Endothelial cell of hepatic sinusoid (primary cell): ENCODE measurements around the gene UBE2S.
"Not testable (repeated sequence)": the region's sequence is repeated elsewhere in the genome, so short reads cannot be mapped to it uniquely, and the experiment has no call there.

ENCODE experiments used
- in situ Hi-C: cut with HindIII; loops from 2 replicates; pipeline ENCODE4 v1.10.0; 2017; ENCODE audit warnings: low sequenced_read_pairs

The UBE2S gene

DNA sequence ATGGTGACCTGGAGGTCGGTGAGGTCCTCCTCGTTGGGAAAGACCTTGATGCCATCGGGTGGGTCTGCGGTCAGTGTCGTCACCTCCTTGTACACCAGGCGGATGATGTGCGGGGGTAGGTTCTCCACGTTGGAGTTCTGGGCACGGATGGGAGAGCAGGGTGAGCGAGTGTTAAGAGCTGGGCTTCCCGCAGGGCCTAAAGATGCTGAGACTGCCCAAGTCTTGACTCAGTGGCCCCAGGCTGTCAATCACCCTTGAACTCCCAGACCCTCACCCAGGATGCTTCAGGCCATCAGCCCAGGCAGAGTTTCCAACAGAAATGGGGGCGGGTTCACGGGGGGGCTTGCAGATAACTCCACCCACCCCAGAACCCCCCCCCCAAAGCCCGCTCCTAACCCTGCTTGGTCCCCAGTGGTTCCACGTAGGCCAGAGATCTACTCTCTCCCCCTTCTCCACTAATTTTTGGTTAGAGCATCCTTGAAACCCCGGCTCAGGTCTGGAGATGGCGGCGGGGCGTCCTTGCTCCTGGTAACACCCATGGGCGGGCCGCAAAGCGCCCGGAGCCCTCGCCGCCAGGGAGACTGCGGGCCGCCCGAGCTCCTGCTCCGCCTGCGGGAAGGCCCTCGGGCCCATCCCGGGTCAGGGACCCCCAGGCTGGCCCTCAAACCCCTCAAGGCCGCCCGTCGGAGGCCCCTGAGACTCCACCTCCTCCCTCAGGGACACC is 600 bp downstream of the UBE2S start:
- in situ Hi-C loops = no loop called here

DNA sequence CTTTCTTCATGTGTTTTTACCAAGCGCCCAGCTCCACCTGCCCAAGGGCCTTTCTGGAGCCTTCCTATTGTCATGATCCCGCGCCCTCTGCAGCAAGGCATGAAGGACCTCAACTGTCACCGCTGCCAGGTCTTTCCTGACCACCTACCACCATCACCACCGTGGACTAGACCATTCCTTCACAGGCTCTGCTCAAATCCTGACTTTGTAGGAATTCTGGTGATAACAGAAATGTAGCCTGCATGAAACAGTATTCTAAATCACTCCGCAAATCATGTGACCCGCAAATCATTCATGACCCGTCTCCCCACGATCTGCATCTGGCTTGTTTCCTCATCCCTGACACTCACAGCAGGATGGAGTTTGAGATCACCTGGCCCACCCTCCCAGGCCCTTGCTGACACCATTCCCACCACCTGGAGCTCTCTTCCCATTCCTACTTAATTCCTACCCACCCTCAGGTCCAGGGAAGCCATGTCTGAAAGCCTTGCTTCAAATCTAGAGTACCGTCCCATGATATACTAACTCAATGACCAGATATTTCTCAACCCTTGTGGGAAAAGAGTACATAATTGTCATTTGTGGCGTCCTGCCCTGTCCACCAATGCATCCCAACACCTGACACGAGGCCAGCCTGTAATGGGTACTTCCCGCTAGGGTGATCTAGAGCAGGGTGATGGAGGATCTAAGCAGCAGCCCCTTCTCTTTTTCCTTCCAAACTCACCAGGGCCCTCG is 1.3 kb downstream of the UBE2S start:
- in situ Hi-C loops = no loop called here

DNA sequence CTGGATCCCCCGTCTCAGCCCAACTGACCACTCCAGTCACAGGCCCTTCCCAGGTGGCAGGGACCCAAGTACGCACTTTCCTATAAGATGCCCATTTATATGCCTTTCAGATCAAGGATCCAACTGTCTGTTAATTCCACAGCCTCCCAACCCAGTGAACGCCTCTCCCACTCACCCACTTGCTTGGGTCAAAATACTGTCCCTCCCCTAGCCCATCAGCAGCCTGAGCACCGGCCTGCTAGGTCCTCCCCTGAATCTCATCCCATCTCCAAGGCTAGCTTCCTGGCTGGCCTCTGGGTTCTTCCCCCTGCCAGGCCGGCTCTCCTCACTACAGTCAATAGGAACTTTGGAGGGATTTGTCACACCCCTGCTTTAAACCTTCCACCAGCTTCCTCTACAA is 1.9 kb downstream of the UBE2S start:
- in situ Hi-C loops = no loop called here

DNA sequence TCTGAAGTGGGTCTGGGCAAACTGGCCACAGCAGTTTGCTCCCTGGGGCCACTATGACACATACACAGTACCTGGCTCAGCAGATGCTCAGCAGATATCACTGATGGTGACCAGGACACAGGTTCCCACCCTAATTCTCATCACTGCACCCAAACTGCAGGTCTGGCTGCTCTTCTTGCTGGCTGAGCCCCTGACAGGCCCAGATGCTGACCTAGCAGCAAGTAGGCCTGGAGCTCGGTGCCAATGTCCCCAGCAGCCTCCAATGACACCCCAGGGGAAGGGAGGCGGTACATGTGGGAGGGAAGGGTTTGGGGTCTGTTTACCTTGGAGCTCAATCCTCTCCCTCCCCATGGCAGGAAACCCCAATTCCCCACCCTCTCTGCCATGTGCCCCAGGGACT is 5.1 kb downstream of the UBE2S start:
- in situ Hi-C loops = no loop called here

DNA sequence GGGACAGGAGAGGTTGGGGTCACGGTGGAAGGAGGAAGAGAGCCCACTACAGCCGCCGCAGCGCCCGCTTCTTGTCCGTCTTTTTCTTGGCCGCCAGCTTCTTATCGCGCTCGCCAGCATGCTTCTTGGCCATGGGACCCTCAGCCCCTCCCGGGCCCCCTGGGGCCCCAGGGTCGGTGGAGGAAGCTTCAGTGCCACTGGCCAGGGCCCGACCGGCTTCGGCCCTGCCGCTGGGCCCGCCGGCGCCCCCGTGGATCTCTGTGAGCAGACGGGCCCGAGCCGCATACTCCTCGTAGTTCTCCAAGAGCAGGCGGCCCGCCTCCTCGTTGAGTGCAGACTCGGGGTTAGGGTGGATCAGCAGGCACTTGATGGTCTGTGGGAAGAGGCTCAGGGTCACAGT is 6.2 kb downstream of the UBE2S start:
- in situ Hi-C loops = not testable (repeated sequence)

DNA sequence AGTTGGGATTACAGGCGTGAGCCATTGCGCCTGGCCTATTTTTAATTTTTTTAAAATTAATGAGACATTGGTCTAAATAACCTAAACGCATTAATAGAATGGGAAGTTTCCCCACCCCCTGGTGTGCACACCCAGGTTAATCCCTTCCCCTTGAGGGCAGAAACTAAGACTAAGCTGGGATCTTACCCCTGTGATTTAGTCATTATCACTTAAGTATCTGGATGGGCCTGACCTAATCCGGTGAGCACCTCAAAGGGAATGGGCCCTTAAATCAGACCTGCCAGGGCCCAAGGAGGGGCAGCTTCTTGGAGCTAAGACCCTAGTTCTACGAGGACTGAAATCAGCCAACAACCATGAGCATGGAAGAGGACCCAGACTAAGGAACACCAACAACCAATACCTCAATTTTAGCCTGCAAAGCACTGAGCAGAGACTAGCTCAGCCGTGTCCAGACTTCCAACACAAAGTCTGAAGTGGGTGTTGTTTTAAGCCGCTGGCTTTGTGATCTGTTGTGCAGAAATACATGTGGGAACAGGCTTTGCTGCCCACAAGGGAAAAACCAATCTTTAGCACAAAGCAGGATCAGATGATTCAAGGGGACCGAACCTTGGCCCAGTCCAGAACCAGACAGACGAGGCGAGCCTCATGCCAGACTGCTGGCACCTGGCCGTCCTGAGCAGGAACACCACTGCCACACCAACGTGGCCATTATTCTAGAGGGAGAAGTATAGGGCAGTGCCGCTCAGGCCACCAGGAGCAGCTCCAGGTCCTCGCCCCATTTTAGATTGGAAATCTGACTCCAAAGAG is 7.1 kb downstream of the UBE2S start:
- in situ Hi-C loops = no loop called here

DNA sequence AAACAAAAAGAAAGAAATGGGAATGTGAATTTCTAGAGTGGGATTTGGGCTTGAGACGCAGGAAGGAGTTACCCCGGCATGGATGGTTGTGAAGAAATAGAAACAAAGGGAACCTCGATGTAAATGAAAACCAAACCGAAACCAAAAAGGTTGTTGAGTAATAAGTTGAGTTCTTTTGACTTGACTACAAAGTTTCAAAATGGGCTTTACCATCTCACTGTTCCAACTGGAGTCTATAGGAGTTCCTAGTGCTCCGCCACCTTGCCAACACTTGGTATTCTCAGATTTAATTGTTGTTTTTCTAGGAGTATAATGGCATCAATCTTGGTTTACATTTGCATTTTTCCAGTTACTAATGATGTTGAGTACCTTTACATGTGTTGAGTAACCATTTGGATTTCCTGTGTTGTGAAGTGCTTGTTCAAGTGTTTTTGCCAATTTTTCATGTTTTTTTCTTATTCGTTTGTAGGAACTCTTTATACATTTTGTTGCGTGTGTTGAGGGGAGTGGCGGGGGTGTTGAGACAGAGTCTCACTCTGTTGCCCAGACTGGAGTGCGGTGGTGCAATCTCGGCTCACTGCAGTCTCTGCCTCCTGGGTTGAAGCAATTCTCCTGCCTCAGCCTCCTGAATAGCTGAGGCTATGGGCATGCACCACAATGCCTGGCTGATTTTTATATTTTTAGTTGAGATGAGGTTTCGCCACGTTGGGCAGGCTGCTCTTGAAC is 9.2 kb downstream of the UBE2S start:
- in situ Hi-C loops = no loop called here

DNA sequence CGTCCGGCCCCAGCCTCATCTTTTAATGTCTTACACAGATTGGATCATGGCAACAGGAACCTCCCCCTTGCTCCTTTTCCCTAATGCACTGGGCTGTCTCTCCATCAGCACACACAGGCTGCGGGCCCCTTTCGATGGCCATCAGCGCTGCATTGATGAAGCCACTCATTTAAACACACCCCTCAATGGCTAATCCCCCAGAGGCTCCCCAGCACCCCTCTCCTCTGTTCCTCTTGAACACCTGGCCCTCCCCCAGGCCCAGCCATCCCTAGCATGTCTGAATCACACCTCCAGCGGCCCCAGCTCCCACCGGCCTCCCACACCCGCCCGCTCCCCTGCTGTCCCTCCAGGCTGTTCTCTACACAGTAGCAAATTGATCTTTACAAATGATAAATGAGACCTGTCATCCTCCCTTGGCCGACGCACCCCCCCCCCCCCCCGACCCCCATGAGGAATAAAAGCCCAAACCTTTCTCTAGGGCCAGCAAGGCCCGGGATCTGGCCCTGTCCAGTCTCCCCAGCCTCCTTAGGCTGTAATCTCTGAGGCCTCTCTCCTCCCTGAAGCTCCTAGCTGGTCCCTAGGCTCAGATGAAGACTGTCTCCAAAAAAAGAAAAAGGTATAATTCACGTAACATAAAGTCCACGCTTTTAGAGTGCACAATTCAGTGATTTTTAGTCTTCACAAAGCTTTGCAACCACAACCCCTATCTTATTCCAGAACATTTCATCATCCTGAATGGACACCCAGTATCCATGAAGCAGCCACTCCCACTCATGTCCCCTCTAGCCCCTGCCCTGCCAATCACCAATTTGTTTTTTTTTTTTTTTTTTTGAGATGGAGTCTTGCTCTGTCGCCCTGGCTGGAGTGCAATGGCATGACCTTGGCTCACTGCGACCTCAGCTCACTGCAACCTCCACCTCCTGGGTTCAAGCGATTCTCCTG is 14.5 kb downstream of the UBE2S start:
- in situ Hi-C loops = loop anchor here (5.0 kb wide), 2 partner anchors 46 to 96 kb away; no protein-coding TSS in a partner anchor

DNA sequence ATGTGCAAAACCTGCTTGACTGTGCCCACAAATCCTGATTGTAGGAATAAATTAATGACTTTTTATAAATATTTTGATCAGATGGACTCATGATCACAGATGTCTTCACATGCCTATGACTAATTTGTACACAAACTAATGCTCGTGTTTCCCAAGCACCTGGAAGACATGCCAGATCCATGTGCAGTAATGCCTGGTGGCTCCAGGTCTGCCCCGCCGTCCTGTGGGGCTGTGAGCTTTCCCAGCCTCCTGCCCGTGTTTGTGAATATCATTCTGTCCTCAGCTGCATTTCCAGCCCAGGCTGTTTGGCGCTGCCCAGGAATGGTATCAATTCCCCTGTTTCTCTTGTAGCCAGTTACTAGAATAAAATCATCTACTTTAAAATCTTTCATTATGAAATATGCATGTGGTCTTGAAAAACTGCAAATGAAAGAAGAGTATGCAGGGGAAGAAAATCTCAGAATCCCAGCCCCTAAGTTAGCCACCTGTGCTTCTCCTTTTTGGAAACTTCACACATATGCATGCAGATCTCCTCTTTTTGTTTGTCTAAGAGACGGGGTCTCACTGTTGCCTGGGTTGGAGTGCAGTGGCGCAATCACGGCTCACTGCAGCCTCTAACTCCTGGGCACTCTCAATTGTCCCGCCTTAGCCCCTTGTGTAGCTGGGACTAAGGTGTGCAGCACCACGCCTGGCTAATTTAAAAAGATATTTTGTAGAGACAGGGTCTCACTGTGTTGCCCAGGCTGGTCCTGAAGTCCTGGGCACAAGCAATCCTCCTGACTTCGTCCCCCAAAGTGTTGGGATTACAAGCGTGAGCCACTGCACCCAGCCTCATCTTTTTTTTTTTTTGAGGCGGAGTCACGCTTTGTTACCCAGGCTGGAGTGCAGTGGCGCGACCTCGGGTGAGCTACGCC is 15.6 kb downstream of the UBE2S start:
- in situ Hi-C loops = loop anchor here (5.0 kb wide), 2 partner anchors 45 to 95 kb away; no protein-coding TSS in a partner anchor

DNA sequence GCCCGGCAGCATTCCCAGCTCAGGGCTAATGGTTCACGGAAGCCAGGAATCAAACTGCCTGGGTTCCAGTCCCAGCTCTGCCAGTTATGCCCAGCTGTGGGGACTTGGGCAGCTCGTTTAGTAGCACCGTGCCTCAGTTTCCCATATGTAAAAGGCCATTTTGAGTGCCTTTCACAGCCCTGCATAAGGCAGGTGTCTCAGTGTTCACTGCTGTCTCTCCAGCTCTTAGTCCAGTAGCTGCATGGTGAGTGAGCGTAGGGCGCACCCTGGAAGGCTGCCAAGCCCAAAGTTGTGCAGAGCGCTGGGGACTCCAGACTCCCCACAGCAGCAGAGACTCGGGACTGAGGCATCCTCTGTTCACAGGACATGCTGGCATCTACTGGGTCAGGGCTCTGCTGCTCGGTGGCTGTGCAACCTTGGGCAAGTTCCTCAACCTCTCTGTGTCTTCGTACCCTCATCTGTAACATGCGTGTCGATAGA is 16.4 kb downstream of the UBE2S start:
- in situ Hi-C loops = loop anchor here (5.0 kb wide), 2 partner anchors 44 to 94 kb away; no protein-coding TSS in a partner anchor

DNA sequence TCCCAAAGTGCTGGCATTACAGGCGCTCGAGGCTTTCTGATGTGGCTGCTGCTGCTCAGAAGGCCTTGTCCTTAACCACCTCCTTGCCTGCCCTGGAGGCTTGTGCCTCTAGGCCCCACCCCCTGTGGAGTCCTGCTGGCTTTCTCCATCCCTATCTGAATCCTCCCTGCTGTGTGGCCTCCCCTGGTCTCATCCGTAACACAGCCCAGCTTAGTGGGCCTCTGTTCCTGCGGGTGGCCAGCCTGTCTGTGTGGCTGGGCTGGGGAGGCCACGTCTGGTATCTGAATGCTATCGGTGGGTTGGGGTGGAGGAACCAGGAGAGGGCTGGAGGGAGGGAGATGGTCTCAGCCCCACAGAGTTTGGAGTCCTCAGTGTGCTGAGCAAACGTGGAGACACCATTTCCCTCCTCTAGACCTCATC is 17.1 kb downstream of the UBE2S start:
- in situ Hi-C loops = loop anchor here (5.0 kb wide), 2 partner anchors 43 to 93 kb away; no protein-coding TSS in a partner anchor

DNA sequence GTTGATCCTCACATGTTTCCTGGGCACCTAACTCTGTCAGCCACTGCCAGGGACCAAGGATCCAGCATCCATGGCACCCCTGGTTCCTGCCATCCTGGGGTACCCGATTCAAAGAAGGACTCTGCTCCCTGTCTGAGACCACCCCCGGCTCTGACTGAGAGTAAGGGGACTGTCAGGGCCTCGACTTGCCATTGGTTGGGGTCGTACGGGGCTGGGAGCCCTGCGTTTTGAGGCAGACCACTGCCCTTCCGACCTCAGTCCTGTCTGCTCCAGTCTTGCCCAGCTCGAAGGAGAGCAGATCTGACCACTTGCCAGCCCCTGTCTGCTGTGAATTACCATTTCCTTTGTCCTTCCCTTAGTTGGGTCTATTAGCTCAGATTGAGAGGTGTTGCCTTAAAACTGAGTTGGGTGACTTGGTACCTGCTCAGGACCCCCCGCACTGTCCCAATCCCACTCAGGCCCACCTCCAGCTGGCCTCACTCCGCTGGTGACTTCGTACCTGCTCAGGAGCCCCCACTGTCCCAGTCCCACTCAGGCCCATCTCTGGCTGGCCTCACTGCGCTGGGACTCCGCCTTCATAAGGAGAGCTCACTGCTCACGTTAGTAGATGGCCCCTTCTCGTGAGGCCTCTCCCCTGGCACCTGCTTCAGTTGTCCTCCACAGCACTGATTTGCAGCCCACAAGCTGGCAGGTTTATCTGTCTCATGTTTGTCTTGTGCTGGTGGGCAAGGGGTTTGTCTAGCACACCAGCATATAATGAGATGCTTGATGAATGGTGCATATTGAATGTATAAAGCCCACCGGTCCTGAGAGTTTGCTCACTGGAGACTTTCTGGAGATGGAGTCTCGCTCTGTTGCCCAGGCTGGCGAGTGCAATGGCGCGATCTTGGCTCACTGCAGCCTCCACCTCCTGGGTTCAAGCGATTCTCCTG is 17.9 kb downstream of the UBE2S start:
- in situ Hi-C loops = loop anchor here (5.0 kb wide), 2 partner anchors 42 to 92 kb away; no protein-coding TSS in a partner anchor

DNA sequence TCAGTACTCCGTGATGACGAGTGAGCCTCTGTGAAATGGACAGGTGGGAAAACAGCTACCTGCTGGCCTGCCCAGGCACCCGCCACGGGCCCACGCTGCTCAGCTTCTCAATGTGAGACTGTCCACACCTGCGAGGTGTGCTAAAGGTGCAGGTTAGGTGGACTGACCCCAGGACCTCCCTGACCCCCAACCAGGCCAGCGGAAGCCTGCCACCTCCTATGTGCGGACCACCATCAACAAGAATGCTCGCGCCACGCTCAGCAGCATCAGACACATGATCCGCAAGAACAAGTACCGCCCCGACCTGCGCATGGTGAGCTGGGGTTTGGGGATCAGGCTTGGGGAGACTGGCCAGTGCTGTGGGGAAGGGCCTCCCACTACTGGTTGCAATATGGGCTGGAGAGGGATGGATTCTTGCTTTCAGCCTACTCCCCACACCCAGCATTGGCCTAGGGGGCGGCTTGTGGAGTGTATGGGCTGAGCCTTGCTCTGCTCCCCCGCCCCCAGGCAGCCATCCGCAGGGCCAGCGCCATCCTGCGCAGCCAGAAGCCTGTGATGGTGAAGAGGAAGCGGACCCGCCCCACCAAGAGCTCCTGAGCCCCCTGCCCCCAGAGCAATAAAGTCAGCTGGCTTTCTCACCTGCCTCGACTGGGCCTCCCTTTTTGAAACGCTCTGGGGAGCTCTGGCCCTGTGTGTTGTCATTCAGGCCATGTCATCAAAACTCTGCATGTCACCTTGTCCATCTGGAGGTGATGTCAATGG is 19.7 kb downstream of the UBE2S start:
- in situ Hi-C loops = no loop called here

DNA sequence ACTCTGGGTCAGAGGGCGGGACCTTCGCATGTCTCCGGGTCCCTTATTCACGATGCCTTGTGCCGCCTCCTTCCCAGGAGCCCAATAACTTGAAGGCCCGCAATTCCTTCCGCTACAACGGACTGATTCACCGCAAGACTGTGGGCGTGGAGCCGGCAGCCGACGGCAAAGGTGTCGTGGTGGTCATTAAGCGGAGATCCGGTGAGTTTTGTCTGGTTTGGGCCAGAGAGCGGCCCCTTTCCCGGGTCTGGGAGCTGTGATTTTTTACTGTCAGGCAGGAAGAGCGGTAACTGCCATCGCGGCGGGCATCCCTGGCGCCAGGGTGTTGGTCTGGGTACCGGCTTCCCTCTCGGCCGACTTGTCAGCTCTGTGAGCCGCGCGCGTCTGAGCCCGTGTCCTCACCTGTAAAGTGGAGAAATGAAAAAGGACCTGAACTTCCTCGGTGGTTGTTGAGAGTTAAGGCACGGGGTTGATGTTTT is 21.1 kb downstream of the UBE2S start:
- in situ Hi-C loops = no loop called here

DNA sequence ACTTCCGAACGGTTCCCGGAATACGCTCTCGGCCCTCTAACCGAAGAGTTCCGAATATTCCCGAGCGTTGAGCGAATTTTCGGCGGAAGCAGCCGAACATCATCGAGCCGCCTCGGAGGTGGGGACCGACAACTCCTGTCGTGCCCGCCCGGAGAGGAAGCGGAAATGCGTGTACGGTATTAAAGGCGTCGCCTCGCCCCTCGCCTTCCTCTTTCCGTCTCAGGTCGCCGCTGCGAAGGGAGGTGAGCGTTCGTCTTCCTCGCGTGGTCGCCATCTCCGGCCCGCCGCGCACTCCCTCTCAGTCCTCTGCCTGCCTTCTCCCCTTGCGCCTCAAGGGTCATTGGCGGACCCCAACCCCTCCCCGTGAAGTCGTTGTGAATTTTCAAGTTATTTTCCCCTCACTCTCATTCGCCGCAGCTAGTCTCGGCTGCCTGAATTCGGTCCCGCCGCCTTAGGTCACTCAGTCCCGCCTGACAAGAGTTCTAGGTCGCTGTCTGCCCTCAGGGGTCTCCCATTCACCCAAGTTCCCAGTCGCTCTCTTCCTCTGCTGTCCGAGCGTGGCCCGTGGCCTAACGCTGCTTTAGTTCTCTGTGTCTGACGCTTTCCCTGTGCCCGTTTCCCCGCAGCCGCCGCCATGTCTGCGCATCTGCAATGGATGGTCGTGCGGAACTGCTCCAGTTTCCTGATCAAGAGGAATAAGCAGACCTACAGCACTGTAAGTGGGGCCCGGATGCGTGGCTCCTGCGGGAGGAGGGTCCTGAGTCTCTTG is 21.7 kb downstream of the UBE2S start, which contains the start of gene RPL28:
Gene RPL28, plus strand, starts transcription at position 209 of the 769 bp plus-strand sequence. Its CDS starts 426 bp downstream, at position 635.
- in situ Hi-C loops = no loop called here
